Mucosa of rectum (tissue), 2 donors: ENCODE measurements around the gene PCDHB9.
"Not testable (repeated sequence)": the region's sequence is repeated elsewhere in the genome, so short reads cannot be mapped to it uniquely, and the experiment has no call there.

Source experiments
- H3K27ac ChIP-seq, 2 donors: one replicate each; pipeline ENCODE4 v1.7.0; 2013; ENCODE audit warnings: inconsistent platforms in 2 of 2, low read depth in 2 of 2, low read length in 2 of 2
- H3K27me3 ChIP-seq, 2 donors: one replicate each; pipeline ENCODE4 v1.7.0; 2013; ENCODE audit warnings: low read length in 2 of 2; ENCODE audit not compliant: control insufficient read depth in 2 of 2, insufficient read depth in 2 of 2
- H3K36me3 ChIP-seq, 2 donors: one replicate each; pipeline ENCODE4 v1.7.0; 2013; ENCODE audit warnings: low read length in 2 of 2; ENCODE audit not compliant: control insufficient read depth in 2 of 2, insufficient read depth in 2 of 2
- H3K4me1 ChIP-seq, 2 donors: one replicate each; pipeline ENCODE4 v1.7.0; 2013; ENCODE audit warnings: low read length in 2 of 2, mild to moderate bottlenecking in 1 of 2; ENCODE audit not compliant: control insufficient read depth in 2 of 2, insufficient read depth in 2 of 2
- H3K4me3 ChIP-seq, 2 donors: one replicate each; pipeline ENCODE4 v1.7.0; 2013; ENCODE audit warnings: low read length in 2 of 2
- H3K9ac ChIP-seq, 2 donors: one replicate each; pipeline ENCODE4 v1.7.0; 2013; ENCODE audit warnings: low read length in 2 of 2, low read depth in 1 of 2, mild to moderate bottlenecking in 1 of 2
- H3K9me3 ChIP-seq, 2 donors: one replicate each; pipeline ENCODE4 v1.7.0; 2013; ENCODE audit warnings: low read length in 2 of 2; ENCODE audit not compliant: control insufficient read depth in 2 of 2
- donor health status: healthy.
- donor health status: Normal muscosa, but diverticular disease.

PCDHB9 gene

DNA sequence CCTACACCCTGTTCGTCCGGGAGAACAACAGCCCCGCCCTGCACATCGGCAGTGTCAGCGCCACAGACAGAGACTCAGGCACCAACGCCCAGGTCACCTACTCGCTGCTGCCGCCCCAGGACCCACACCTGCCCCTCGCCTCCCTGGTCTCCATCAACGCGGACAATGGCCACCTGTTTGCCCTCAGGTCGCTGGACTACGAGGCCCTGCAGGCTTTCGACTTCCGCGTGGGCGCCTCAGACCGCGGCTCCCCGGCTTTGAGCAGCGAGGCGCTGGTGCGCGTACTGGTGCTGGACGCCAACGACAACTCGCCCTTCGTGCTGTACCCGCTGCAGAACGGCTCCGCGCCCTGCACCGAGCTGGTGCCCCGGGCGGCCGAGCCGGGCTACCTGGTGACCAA, 1.7 kb downstream of the PCDHB9 start:
- H3K4me3 ChIP-seq, H3K9ac ChIP-seq, H3K27me3 ChIP-seq, H3K36me3 ChIP-seq, H3K9me3 ChIP-seq, H3K27ac ChIP-seq, H3K4me1 ChIP-seq: not testable (repeated sequence)

DNA sequence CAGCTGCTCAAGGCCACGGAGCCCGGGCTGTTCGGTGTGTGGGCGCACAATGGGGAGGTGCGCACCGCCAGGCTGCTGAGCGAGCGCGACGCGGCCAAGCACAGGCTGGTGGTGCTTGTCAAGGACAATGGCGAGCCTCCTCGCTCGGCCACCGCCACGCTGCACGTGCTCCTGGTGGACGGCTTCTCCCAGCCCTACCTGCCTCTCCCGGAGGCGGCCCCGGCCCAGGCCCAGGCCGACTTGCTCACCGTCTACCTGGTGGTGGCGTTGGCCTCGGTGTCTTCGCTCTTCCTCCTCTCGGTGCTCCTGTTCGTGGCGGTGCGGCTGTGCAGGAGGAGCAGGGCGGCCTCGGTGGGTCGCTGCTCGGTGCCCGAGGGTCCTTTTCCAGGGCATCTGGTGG, 2.2 kb downstream of the PCDHB9 start:
- H3K4me3 ChIP-seq = not testable (repeated sequence)

DNA sequence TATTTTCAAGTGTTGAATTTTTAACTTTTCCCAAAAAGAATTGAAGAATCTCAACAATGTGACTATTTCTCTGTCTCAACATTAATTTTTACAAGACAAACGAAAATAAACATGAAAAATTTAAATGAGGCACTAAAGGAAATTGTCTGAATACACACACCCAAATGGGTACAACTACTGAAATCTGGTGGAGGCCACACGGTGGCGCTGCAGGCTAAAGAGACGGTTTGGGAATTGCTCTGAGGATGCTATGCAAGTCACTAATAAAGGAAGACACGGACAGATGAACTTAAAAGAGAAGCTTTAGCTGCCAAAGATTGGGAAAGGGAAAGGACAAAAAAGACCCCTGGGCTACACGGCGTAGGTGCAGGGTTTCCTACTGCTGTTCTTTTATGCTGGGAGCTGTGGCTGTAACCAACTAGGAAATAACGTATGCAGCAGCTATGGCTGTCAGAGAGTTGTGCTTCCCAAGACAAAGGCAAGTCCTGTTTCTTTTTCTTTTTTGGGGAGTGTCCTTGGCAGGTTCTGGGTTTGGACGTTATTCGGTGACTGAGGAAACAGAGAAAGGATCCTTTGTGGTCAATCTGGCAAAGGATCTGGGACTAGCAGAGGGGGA, 5.3 kb downstream of the PCDHB9 start, which contains the start of gene PCDHB10:
Gene PCDHB10 (plus strand): TSS at position 244 of the 616 bp plus-strand sequence. CDS start 200 bp downstream, at position 444.
- H3K4me3 ChIP-seq = peak within 1 kb of the TSS in 1 of 2 donors; percentile 44
- H3K9ac ChIP-seq = no peak within 1 kb of the TSS
- no peaks in the 10 kb centered on the region for H3K36me3 ChIP-seq
- H3K9me3 ChIP-seq = peaks cover 2 to 6% of the 10 kb centered on the region in 2 donors
- no peak within 1 kb of the TSS for H3K27ac ChIP-seq
- H3K27me3 ChIP-seq = no peaks in the 10 kb centered on the region
- no peaks in the 10 kb centered on the region for H3K4me1 ChIP-seq

More for the DNA sequence above, 2.2 kb downstream of the PCDHB9 start:
- H3K9ac ChIP-seq, H3K27ac ChIP-seq, H3K36me3 ChIP-seq, H3K27me3 ChIP-seq, H3K9me3 ChIP-seq, H3K4me1 ChIP-seq: not testable (repeated sequence)

DNA sequence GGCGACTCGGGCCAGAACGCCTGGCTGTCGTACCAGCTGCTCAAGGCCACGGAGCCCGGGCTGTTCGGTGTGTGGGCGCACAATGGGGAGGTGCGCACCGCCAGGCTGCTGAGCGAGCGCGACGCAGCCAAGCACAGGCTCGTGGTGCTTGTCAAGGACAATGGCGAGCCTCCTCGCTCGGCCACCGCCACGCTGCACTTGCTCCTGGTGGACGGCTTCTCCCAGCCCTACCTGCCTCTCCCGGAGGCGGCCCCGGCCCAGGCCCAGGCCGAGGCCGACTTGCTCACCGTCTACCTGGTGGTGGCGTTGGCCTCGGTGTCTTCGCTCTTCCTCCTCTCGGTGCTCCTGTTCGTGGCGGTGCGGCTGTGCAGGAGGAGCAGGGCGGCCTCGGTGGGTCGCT, 7.4 kb downstream of the PCDHB9 start:
- not testable (repeated sequence) for H3K4me1 ChIP-seq, H3K9me3 ChIP-seq, H3K27ac ChIP-seq, H3K4me3 ChIP-seq, H3K36me3 ChIP-seq, H3K9ac ChIP-seq, H3K27me3 ChIP-seq

DNA sequence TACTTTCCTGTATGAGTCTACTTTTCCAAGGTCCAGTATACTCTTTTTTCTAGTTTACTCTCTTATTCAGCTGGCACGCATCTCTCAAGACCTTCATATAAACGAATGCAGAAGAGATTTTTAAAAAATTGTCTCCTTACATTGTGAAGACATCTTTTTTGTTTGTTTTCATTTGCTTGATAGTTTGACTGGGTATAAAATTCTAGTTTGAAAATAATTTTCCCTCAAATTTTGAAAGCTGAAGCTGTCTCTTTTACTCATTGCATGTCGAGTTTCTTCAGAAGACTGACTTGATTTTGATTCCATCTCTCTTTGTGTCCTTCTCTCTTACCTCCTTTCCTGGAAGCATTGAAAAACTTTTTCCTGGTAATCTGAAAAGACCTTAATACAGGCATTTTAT, 9.4 kb downstream of the PCDHB9 start:
- Histone ChIP-seq H3K9me3 (peaks cover 6 to 9% of the 10 kb centered on the region in 2 donors), H3K27me3 (no peaks in the 10 kb centered on the region), H3K9ac (no peak overlapping the region), H3K27ac (no peak overlapping the region), H3K36me3 (no peaks in the 10 kb centered on the region), H3K4me1 (no peaks in the 10 kb centered on the region), H3K4me3 (no peak overlapping the region)

DNA sequence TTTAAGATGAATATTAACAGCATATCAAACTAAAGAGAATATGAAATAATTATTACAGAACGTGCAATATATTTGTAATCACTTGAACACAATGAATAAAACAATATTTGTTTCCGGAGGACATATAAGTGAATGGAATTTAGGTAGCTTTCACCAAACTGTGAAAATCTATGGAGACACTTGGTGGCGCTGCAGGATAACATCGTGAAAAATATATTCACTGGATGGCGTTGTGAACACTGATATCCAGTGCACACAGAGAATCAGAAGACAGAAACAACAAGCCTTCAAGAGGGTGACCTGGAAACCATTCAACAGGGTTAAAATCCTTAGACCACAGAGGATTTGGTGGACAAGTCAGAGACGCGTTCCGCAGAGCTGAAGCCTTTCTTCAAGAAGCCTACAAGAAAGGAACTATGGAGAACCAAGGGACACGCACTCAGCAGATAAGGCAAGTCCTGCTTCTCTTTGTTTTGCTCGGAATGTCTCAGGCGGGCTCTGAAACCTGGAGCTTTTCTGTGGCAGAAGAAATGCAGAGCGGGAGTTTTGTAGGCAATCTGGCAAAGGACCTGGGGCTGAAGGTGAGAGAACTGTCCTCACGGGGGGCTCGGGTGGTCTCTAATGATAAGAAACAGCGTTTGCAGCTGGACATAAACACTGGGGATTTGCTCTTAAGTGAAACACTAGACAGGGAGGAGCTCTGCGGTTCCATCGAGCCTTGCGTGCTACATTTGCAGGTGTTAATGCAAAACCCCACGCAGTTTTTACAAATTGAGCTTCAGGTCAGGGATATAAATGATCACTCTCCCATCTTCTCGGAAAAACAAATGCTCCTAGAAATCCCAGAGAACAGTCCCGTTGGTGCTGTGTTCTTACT, 12.6 kb downstream of the PCDHB9 start, which contains the start of gene PCDHB11:
Gene PCDHB11 (plus strand): TSS at position 269 of the 877 bp plus-strand sequence. CDS start 148 bp downstream, at position 417.
- Histone ChIP-seq H3K9me3 (peaks cover 4 to 6% of the 10 kb centered on the region in 2 donors), H3K4me1 (no peaks in the 10 kb centered on the region), H3K36me3 (no peaks in the 10 kb centered on the region), H3K27ac (no peak within 1 kb of the TSS), H3K4me3 (peak within 1 kb of the TSS; percentile 8 to 11), H3K9ac (no peak within 1 kb of the TSS), H3K27me3 (no peaks in the 10 kb centered on the region)

DNA sequence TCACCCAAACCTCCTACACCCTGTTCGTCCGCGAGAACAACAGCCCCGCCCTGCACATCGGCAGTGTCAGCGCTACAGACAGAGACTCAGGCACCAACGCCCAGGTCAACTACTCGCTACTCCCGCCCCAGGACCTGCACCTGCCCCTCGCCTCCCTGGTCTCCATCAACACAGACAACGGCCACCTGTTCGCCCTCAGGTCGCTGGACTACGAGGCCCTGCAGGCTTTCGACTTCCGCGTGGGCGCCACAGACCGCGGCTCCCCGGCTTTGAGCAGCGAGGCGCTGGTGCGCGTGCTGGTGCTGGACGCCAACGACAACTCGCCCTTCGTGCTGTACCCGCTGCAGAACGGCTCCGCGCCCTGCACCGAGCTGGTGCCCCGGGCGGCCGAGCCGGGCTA, 14.2 kb downstream of the PCDHB9 start:
- H3K9me3 ChIP-seq, H3K4me1 ChIP-seq, H3K27me3 ChIP-seq, H3K27ac ChIP-seq, H3K4me3 ChIP-seq, H3K36me3 ChIP-seq, H3K9ac ChIP-seq: not testable (repeated sequence)

DNA sequence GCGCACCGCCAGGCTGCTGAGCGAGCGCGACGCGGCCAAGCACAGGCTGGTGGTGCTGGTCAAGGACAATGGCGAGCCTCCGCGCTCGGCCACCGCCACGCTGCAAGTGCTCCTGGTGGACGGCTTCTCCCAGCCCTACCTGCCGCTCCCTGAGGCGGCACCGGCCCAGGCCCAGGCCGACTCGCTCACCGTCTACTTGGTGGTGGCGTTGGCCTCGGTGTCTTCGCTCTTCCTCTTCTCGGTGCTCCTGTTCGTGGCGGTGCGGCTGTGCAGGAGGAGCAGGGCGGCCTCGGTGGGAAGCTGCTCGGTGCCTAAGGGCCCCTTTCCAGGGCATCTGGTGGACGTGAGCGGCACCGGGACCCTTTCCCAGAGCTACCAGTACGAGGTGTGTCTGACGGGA, 14.7 kb downstream of the PCDHB9 start:
- not testable (repeated sequence) for H3K4me3 ChIP-seq, H3K4me1 ChIP-seq, H3K9me3 ChIP-seq, H3K27me3 ChIP-seq, H3K9ac ChIP-seq, H3K27ac ChIP-seq, H3K36me3 ChIP-seq

DNA sequence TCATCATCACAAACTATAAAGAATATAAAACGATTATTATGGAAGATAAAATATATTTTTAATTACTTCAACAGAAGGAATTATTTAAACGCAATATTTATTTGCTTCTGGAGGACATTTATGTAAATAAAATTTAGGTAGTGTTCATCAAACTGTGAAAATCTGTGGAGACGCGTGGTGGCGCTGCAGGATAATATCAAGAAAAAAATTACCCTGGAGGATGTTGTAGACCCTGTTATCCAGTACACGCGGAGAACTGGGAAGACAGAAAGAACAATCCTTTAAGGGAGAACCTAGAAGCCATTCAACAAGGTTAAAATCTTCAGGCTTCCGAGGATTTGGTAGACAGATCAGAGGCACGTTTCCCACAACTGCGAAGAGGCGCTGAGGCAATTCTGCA, 21.5 kb downstream of the PCDHB9 start, which contains the start of gene PCDHB12:
Gene PCDHB12 (plus strand): TSS at position 242 of the 400 bp plus-strand sequence. CDS start 189 bp downstream, outside the sequence.
- Histone ChIP-seq H3K36me3 (no peaks in the 10 kb centered on the region), H3K4me1 (no peaks in the 10 kb centered on the region), H3K9ac (no peak within 1 kb of the TSS), H3K4me3 (no peak within 1 kb of the TSS), H3K27ac (no peak within 1 kb of the TSS), H3K9me3 (no peaks in the 10 kb centered on the region), H3K27me3 (no peaks in the 10 kb centered on the region)

DNA sequence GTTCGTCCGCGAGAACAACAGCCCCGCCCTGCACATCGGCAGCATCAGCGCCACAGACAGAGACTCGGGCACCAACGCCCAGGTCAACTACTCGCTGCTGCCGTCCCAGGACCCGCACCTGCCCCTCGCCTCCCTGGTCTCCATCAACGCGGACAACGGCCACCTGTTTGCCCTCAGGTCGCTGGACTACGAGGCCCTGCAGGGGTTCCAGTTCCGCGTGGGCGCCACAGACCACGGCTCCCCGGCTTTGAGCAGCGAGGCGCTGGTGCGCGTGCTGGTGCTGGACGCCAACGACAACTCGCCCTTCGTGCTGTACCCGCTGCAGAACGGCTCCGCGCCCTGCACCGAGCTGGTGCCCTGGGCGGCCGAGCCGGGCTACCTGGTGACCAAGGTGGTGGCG, 23.3 kb downstream of the PCDHB9 start:
- H3K4me3 ChIP-seq, H3K9ac ChIP-seq, H3K27ac ChIP-seq, H3K36me3 ChIP-seq, H3K9me3 ChIP-seq, H3K4me1 ChIP-seq, H3K27me3 ChIP-seq: not testable (repeated sequence)
